ENCODE data around the gene NCOR1. TPM values are rescaled to one million over a fixed set of nuclear protein-coding genes. Genes with fewer than 3 reads are reported as not detected.

NCOR1 gene
- polyA plus RNA-seq, 1 donor from 2014 or later = 166 TPM

DNA sequence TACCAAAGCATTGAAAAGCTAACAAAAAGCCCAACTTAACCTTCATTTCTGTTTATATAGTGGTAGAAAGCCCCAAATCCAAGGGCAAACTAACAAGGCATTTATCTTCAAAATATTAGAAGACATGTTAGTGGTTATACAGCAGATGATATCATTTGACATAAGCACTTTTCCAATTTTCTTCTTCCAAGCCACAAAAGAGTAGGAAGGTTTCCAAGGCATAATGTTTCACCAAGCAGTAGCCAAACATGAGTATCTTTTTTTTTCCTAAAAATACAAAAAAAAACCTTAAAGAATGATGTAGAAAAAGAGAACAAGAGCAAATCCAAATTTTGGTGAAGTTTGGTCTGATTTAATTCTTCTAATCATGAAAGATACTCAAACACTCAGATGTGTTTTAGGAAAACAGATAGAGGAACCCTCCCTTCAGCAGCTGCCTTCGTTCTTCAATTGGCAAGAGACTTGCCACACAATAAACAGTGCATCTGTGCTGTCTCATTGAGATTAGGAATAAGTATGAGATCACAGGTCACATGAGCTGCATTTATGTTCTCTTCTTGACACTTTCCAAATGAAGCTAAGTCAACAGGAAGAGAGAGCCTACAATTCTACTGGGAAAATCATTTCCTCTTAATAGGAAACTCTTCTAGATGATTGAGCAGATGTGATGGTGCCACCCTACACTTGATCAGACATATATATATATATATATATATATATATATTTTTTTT, 109.0 kb downstream of the NCOR1 start:
- Mint-ChIP-seq H3K4me1 (no peaks in the 10 kb centered on the region), H3K27ac (no peak overlapping the region), H3K27me3 (no peaks in the 10 kb centered on the region), H3K4me3 (no peak overlapping the region), H3K36me3 (peaks cover 10% of the 10 kb centered on the region), H3K9me3 (no peaks in the 10 kb centered on the region)

DNA sequence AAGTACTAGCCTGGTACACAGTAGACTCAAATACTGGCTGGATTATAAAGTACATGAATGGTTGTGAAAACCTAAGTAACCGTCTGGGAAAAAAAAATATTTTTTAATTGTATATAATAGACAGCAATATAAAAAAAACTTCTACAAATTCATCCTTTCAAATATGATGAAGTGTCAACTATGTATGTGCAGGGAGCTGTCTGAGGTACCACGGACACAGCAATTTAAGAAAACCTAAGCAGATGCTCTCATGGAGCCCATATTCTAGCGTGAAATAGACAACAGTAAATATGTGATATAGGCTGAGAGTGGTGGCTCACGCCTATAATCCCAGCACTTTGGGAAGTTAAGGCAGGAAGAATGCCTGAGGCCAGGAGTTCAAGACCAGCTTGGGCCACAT, 111.1 kb downstream of the NCOR1 start:
- H3K4me1 Mint-ChIP-seq = no peaks in the 10 kb centered on the region
- H3K36me3 Mint-ChIP-seq = peaks cover 10% of the 10 kb centered on the region
- no peak overlapping the region for H3K4me3 Mint-ChIP-seq
- H3K27me3 Mint-ChIP-seq = no peaks in the 10 kb centered on the region
- H3K27ac Mint-ChIP-seq = no peak overlapping the region
- no peaks in the 10 kb centered on the region for H3K9me3 Mint-ChIP-seq

DNA sequence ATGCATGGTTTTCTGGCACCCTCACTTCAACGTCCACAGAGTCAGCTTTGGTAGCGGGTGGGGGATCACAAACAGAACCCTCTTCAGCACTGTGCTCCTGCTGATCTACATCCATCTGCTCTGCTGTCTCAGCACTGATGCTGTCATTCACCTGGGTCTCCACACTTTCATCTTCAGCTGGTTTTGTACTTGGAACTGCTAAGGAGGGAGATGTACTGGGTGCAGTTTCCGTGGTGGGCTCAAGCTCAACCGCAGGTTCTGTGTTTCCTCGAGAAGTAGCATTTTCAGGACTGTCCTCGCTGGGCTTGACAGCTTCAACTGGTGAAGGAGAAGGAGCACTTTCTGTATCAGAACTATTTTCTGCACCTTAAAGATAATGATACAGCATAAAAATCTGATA, 113.9 kb downstream of the NCOR1 start:
- no peak overlapping the region for H3K4me3 Mint-ChIP-seq

DNA sequence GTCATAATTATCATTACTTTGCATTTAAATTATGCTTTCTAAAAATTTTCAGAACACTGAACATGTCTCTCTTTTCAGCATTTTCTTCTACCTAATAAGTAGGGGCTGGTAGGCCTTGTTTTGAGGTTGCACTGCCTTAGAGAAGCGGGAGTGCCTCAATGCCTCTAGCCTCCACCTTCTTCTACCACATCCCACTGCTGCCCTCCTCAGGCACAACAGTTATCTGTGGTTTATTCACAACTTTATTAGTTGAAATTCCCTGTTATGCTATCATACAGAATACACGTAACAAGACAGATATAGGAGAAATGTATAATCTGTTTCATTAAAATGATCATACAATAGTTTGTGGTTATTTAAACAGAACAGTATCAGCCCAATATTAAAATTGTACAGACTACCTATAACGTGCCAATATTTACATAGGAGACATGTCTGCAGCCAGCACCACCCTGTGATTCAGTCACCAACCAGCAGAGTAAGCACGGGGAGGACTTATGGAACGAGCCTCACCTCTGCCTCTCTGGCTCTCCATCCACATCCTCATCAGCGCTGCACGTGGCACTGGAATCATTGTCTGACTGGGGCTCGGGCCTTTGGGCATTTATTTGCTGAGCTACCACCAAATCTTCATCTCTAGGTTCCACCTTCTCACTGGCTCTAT, 114.5 kb downstream of the NCOR1 start:
- Mint-ChIP-seq H3K9me3 (no peaks in the 10 kb centered on the region), H3K36me3 (peaks cover 7% of the 10 kb centered on the region), H3K27ac (no peak overlapping the region), H3K4me3 (no peak overlapping the region), H3K27me3 (no peaks in the 10 kb centered on the region), H3K4me1 (peaks cover 0 to 3% (median 0%) of the 10 kb centered on the region in 3 donors)

More for the DNA sequence above, 113.9 kb downstream of the NCOR1 start:
- no peaks in the 10 kb centered on the region for H3K27me3 Mint-ChIP-seq
- peaks cover 0 to 3% (median 0%) of the 10 kb centered on the region in 3 donors for H3K4me1 Mint-ChIP-seq
- peaks cover 7% of the 10 kb centered on the region for H3K36me3 Mint-ChIP-seq
- H3K9me3 Mint-ChIP-seq = no peaks in the 10 kb centered on the region
- no peak overlapping the region for H3K27ac Mint-ChIP-seq

DNA sequence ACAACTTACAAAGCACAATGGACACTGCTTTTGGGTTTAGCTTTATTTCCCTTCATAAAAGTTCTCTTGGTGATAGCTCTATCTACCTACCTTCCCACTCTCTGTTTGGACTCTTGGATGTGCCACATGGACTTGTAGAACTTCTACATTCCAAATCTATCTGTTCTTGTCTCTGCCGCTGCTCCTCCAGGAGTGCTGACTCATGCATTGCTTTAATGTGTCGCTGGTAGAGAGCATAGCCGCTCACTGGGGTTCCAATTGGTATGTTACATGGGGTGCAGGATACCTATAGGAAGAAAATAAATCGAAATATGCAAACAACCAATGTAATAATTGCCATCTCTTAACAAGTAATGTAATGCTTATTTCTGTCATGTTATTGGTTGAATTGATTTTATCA, 123.6 kb downstream of the NCOR1 start:
- H3K27me3 Mint-ChIP-seq = no peaks in the 10 kb centered on the region
- no peak overlapping the region for H3K4me3 Mint-ChIP-seq
- H3K4me1 Mint-ChIP-seq = peaks cover 0 to 2% (median 1%) of the 10 kb centered on the region in 3 donors
- no peaks in the 10 kb centered on the region for H3K9me3 Mint-ChIP-seq
- no peak overlapping the region for H3K27ac Mint-ChIP-seq
- H3K36me3 Mint-ChIP-seq = peaks cover 5% of the 10 kb centered on the region

DNA sequence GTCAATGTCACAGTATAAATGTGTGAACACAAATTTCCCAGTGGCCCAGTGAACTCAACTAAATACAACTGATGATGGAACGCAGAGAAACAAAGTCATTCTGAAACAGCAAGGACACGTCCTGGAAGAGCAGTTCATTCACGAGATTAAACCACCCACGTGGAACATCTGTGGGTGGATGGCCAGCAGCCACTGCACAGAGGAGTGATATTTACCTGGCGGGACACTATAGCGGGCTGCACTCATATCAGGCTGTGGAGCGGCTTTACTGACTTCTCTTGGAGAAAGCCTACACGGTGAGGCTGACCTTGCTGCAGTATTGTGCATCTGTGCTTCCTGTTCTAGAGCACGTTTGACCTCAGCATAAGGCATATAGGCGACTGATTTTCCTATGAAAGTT, 128.4 kb downstream of the NCOR1 start:
- H3K9me3 Mint-ChIP-seq = no peaks in the 10 kb centered on the region
- peaks cover 0 to 4% (median 3%) of the 10 kb centered on the region in 3 donors for H3K4me1 Mint-ChIP-seq
- peak overlapping the region in 2 of 3 donors; percentile 16 to 32 for H3K27ac Mint-ChIP-seq
- peaks cover 9% of the 10 kb centered on the region for H3K36me3 Mint-ChIP-seq
- H3K27me3 Mint-ChIP-seq = no peaks in the 10 kb centered on the region
- H3K4me3 Mint-ChIP-seq = no peak overlapping the region

DNA sequence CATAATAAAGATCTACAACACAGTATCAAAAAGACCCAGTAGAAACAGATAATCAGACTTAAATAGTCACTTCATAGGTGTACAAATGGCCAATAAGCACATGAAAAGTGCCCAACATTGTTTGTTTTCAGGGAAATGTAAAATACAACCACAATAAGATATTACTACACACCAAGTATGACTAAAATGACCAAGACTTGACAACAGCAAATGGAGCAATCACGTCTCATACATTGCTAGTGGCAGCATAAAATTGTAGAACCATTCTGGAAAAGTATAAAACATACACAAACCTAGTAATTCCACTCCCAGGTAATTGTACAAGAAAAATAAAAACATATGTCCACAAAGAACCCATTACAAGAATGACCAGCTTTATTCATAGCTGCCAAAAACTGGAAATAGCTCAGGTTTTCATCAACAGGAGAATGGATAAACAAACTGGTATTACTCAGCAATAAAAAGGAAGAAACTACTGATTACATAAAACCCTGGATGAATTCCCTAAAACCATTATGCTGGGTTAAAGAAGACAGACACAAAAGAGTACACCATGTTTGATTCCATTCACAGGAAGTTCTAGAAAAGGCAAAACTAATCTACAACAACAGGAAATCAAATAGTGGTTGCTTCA, 130.2 kb downstream of the NCOR1 start:
- Mint-ChIP-seq H3K9me3 (no peaks in the 10 kb centered on the region), H3K4me3 (peak overlapping the region in 1 of 4 donors; percentile 45), H3K27ac (no peak overlapping the region), H3K36me3 (peaks cover 8% of the 10 kb centered on the region), H3K27me3 (no peaks in the 10 kb centered on the region), H3K4me1 (peaks cover 0 to 4% (median 3%) of the 10 kb centered on the region in 3 donors)

DNA sequence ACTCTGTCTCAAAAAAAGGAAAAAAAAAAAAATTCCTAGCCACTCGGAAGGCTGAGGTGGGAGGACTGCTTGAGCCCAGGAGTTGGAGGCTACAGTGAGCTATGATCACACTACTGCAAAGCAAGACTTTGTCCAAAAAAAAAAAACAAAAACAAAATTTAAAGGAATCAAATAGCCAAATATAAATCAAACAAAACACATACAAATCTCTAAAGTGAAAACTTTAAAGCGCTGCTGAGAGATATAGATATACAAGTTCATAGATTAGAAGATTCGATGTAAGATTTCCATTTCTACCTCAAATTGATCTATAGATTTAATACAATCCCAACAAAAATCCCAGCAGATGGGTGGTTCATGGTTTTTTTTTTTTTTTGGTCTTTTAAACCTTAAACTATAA, 132.1 kb downstream of the NCOR1 start:
- no peak overlapping the region for H3K4me3 Mint-ChIP-seq
- peaks cover 8% of the 10 kb centered on the region for H3K36me3 Mint-ChIP-seq
- H3K4me1 Mint-ChIP-seq = peaks cover 0 to 4% (median 3%) of the 10 kb centered on the region in 3 donors
- H3K9me3 Mint-ChIP-seq = no peaks in the 10 kb centered on the region
- H3K27me3 Mint-ChIP-seq = no peaks in the 10 kb centered on the region
- H3K27ac Mint-ChIP-seq = no peak overlapping the region

DNA sequence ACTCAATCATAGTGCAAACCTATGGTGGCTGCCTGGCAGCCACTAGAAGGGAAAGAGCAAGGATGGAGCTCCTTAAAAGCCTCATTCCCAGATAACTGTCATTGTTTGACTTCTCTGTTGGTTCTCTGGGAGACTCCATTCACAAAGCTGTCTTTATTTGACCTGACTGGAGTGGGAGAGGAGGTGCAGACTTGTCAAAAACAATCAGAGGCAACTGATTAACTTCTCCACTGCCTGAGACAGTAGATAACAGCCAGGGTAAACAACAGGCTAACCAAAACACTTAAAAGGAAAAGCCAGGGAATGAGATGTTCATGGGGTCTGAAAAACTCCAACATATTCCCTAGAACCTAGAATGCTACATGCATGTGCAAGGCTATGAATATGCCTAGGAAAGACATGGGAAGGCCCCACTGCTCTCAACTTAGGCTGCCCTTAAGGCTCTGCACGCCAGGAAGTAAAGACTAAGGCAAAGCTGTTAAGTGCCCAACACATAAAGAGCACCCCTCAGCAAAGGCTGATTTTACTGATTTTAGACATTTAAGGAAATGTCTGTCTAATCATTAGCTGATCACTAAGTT, 133.7 kb downstream of the NCOR1 start:
- H3K4me1 Mint-ChIP-seq = peaks cover 0 to 2% (median under 1%) of the 10 kb centered on the region in 3 donors
- H3K27ac Mint-ChIP-seq = peak overlapping the region in 1 of 3 donors; percentile 39
- H3K4me3 Mint-ChIP-seq = no peak overlapping the region
- no peaks in the 10 kb centered on the region for H3K9me3 Mint-ChIP-seq
- H3K27me3 Mint-ChIP-seq = no peaks in the 10 kb centered on the region
- H3K36me3 Mint-ChIP-seq = peaks cover 8% of the 10 kb centered on the region

DNA sequence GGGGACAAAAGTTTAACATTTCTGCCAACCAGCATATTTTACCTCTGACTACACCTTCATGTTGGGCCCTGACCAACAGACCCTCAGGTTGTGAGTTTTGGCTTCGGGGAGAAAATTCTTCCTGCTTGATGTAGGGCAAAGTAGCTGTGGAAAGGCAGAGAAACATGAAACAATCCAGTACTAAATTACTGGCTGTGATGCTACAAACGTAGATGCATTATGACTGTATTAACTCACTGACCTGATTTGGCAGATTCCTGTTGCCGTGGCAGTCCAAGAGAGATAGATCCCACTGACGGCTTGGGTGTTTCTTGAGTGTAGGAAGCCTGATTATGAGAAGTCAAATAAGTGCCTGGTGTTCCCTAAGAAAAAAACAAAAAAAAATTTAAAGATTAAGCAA, 135.0 kb downstream of the NCOR1 start:
- Mint-ChIP-seq H3K4me3 (no peak overlapping the region), H3K36me3 (peaks cover 8% of the 10 kb centered on the region), H3K27me3 (no peaks in the 10 kb centered on the region), H3K9me3 (no peaks in the 10 kb centered on the region), H3K27ac (no peak overlapping the region), H3K4me1 (peaks cover 0 to 2% (median 0%) of the 10 kb centered on the region in 3 donors)

DNA sequence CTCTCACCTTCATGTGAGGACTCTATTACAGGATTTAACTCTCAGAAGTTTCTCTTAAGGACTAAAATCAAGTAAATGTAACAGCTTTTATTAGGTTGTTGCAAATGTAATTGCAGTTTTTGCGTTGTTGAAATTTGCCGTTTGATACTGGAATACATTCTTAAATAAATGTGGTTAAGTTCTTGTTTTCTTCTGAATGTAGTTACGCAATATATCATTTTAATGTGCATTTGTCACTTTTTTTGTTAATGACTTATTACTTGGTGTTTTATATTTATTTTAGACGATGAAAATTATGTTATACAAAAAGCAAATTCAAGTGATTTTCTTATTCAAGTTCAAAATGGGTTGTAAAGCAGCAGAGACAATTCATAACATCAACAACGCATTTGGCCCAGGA, 139.4 kb downstream of the NCOR1 start:
- Mint-ChIP-seq H3K4me1 (no peaks in the 10 kb centered on the region), H3K27ac (peak overlapping the region in 1 of 3 donors; percentile 43), H3K9me3 (no peaks in the 10 kb centered on the region), H3K27me3 (no peaks in the 10 kb centered on the region), H3K36me3 (peaks cover 5% of the 10 kb centered on the region), H3K4me3 (no peak overlapping the region)

DNA sequence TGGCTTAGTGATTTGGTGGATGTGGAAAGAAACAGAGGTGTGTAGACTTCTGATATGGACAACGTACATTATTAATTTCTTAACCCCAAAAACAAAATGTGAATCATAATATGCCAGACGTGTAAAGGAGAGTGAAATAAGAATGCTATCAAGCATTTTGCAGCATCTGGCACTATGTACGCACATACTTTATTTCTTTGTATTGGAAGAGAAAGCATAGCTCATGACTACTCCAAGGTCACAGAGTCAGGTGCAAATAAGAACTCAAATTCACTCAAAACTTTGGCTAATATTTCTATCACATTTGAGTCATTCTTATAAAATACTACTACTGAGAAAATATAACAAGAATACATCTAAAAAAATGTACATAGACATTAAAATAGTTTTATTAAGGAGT, 140.9 kb downstream of the NCOR1 start:
- Mint-ChIP-seq H3K27ac (peak overlapping the region in 1 of 3 donors; percentile 31), H3K27me3 (no peaks in the 10 kb centered on the region), H3K4me3 (no peak overlapping the region), H3K4me1 (no peaks in the 10 kb centered on the region), H3K36me3 (peaks cover 5% of the 10 kb centered on the region), H3K9me3 (no peaks in the 10 kb centered on the region)

DNA sequence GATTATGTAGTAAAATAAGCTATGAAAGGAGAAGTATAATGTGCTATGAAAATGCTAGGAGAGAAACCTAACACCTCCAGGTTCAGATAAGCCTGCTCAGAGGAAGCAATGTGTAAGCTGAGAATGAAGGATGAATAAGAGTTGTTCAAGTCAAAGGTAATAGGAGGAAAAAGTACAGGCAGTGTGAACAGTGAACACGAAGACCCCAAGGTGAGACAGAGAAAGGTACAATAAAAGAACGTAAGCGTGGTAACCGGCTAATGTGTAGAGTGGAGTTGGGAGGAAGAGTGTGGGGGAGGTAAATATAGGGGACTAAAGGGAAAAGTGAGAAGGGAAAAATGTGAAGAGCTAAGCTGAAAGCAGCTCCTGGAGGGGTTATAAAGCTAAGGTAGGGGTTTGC, 141.5 kb downstream of the NCOR1 start:
- Mint-ChIP-seq H3K4me1 (no peaks in the 10 kb centered on the region), H3K36me3 (peaks cover 5% of the 10 kb centered on the region), H3K27ac (peak overlapping the region in 1 of 3 donors; percentile 31), H3K27me3 (no peaks in the 10 kb centered on the region), H3K9me3 (no peaks in the 10 kb centered on the region), H3K4me3 (no peak overlapping the region)

DNA sequence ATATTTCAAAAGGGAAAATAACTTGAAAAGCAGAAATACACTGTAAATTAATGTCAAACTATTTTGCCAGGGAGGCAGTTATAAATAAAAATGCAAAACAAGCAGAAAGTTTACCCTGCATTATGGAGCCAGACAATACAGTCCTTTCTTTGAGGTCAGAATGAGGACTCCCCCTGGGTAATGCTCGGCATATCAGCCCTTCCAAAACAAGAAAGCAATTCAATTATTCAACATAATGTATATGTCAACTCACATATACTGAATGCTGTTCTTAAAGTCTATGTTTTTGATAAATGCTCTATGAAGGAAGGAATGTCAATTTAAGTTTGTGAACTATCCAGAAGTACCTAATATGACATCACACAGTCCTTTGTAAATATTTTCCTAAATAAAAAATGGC, 143.3 kb downstream of the NCOR1 start:
- no peak overlapping the region for H3K27ac Mint-ChIP-seq
- no peaks in the 10 kb centered on the region for H3K9me3 Mint-ChIP-seq
- peaks cover 7% of the 10 kb centered on the region for H3K36me3 Mint-ChIP-seq
- H3K4me1 Mint-ChIP-seq = no peaks in the 10 kb centered on the region
- no peaks in the 10 kb centered on the region for H3K27me3 Mint-ChIP-seq
- no peak overlapping the region for H3K4me3 Mint-ChIP-seq

DNA sequence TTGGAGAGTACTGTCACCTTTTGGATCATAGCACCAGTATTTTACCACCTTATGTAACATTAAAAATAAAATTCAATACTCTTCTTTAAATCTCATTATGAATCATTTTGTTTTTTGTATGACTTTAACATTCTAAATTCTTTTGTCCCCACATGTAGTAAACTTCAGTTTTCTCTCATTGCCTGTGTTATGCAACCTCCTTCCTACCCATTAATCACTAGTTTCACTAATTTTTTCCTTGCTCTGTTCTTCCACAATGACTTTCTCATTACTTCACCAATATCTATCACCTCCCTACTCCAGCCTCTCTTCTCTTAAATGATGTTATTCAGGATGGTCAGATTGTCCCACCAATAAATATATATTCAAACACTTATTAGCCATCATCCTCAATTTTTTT, 147.0 kb downstream of the NCOR1 start:
- no peaks in the 10 kb centered on the region for H3K9me3 Mint-ChIP-seq
- H3K27me3 Mint-ChIP-seq = no peaks in the 10 kb centered on the region
- H3K36me3 Mint-ChIP-seq = peaks cover 8% of the 10 kb centered on the region
- H3K4me3 Mint-ChIP-seq = no peak overlapping the region
- no peaks in the 10 kb centered on the region for H3K4me1 Mint-ChIP-seq
- no peak overlapping the region for H3K27ac Mint-ChIP-seq
